ENCODE results near the gene RPL36AL. TPM values are rescaled to one million over a fixed set of nuclear protein-coding genes. Genes with fewer than 3 reads are reported as not detected.
A peak's percentile ranks its signal among the peaks of the same experiment; 100 is the strongest.

Gene RPL36AL
- polyA plus RNA-seq, 1 of the 3 experiments (the other 2 are of a cell fraction): 337 TPM

DNA sequence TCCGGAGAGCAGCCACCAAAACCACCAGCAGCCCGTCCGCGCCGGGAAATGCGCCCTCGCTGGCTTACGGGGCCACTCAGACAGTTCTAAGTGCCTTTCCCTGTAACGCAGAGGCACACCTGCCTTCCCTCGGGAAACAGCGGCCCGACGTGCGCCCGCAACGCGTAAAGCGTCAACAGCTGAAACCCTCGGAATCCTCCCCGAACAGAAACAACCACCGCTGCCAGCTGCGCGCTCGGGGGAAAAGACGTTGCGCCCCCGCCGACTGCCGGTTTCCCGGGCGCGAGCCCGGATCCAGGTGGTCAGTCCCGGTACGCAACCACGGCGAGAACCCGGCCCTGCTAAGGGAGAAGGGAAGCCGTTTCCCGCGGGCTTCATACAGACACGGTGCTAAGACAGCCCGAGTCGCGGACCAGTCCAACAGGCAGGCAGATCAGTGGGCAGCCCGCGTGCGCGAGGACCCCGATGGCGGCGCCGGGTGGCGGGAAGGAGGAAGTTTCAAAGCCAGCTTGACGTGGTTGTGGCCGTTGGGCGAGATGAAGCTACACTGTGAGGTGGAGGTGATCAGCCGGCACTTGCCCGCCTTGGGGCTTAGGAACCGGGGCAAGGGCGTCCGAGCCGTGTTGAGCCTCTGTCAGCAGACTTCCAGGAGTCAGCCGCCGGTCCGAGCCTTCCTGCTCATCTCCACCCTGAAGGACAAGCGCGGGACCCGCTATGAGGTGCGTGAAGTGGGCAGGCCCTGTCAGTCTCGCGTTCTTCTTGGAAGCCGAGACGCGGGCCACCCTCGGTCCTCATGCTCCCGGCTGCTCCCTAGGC is 21.7 kb downstream of the RPL36AL start, which contains the start of gene LRR1 (continued):
- TF ChIP-seq ZBTB33 (IDR thresholded peaks at IDR 0.05; ENCODE audit: borderline replicate concordance, low read depth): peak; percentile 91
- 0 out of 2 replicates have a peak, but pooled peaks have one; percentile 48 for TF ChIP-seq FOXJ3 (CRISPR knock-in tag; IDR thresholded peaks at IDR 0.05)
- peak; percentile 57; the same call in 1 of the 2 replicates for TF ChIP-seq SIN3A (IDR thresholded peaks at IDR 0.05; ENCODE audit: borderline replicate concordance, low read depth, low read length)
- peak; percentile 90 for TF ChIP-seq YY1 (IDR thresholded peaks at IDR 0.05; ENCODE audit: low read depth)
- TF ChIP-seq CHD2 (IDR thresholded peaks at IDR 0.05; ENCODE audit: low read length, partially characterized antibody): peak; percentile 95
- TF ChIP-seq TAF1 (IDR thresholded peaks at IDR 0.05; ENCODE audit: borderline replicate concordance, low read depth, low read length): peak; percentile 90
- TF ChIP-seq, protein P1, sequence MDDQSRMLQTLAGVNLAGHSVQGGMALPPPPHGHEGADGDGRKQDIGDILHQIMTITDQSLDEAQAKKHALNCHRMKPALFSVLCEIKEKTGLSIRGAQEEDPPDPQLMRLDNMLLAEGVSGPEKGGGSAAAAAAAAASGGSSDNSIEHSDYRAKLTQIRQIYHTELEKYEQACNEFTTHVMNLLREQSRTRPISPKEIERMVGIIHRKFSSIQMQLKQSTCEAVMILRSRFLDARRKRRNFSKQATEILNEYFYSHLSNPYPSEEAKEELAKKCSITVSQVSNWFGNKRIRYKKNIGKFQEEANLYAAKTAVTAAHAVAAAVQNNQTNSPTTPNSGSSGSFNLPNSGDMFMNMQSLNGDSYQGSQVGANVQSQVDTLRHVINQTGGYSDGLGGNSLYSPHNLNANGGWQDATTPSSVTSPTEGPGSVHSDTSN (IDR thresholded peaks at IDR 0.05): no peak
- TF ChIP-seq POLR2AphosphoS5 (IDR thresholded peaks at IDR 0.05; ENCODE audit: low read depth, low read length): peak; percentile 62; the same call in 1 of the 2 replicates
- peak; percentile 10; the same call in 1 of the 2 replicates for TF ChIP-seq GATA2 (CRISPR knock-in tag; IDR thresholded peaks at IDR 0.05)
- TF ChIP-seq ELF1 (IDR thresholded peaks at IDR 0.05): no peak
- TF ChIP-seq TCF12 (IDR thresholded peaks at IDR 0.05): peak; percentile 21; the same call in 1 of the 2 replicates

GRCh38 chr14:49598189-49598484 is 22.3 kb downstream of the RPL36AL start:
- no peaks in the 10 kb centered on the region for H3K27me3 ChIP-seq (ENCODE audit: insufficient read depth)
- TF ChIP-seq, protein P1 (IDR thresholded peaks at IDR 0.05): 0 out of 2 replicates have a peak, but pooled peaks have one; percentile 1
- TF ChIP-seq JUND (IDR thresholded peaks at IDR 0.05): no peak
- CTCF ChIA-PET: interaction anchor here (0.7 to 5.4 kb wide), 3 partner anchors 11 to 22 kb away, joined by 3 to 51 read pairs (median 3); partner anchors contain the start of genes MGAT2, RPL36AL and RPS29
- peaks cover 2 to 6% of the 10 kb centered on the region in 2 experiments; a peak in 2 of 4 replicates for H3K4me1 ChIP-seq (ENCODE audit: control insufficient read depth in 1 of 2, insufficient read depth in 2 of 2, low read depth in 1 of 2, low read length in 1 of 2)
- H2AFZ ChIP-seq (ENCODE audit: low read depth): peak overlapping the region; percentile 89
- DNase-seq: peak; percentile 56
- peak overlapping the region; percentile 74 to 85 for H3K4me3 ChIP-seq (ENCODE audit: low read depth in 2 of 2, low read length in 1 of 2)
- peaks cover 23% of the 10 kb centered on the region for H3F3A ChIP-seq (replicated peaks; ENCODE audit: insufficient read depth)
- H3K9ac ChIP-seq: peak overlapping the region; percentile 96
- H3K4me2 ChIP-seq: peak overlapping the region; percentile 84
- H3K9me3 ChIP-seq: no peaks in the 10 kb centered on the region
- POLR2A ChIA-PET: interaction anchor here (1.5 to 2.5 kb wide), 3 partner anchors 12 to 36 kb away, joined by 4 to 19 read pairs (median 13); partner anchors contain the start of genes MGAT2, RPL36AL and RPS29
- no peaks in the 10 kb centered on the region for H4K20me1 ChIP-seq (ENCODE audit: insufficient read depth)
- WGBS (ENCODE audit: low lambda C conversion rate): 0% methylated on average over 12 of the region's 15 CpGs
- peaks cover 0 to 5% of the 10 kb centered on the region in 2 experiments for H3K36me3 ChIP-seq (replicated peaks in 1 of 2; ENCODE audit: control insufficient read depth in 1 of 2, insufficient read depth in 2 of 2, low read length in 1 of 2)
- peaks cover 53% of the 10 kb centered on the region for H3K79me2 ChIP-seq (ENCODE audit: insufficient read depth)
- H3K9me2 ChIP-seq: no peaks in the 10 kb centered on the region
- H3K27ac ChIP-seq (ENCODE audit: low read depth in 2 of 2, low read length in 1 of 2): peak overlapping the region; percentile 94 to 97
